HPDE6-E6E7 (cell line): Measurements from ENCODE around the gene CNKSR3.

ENCODE experiments used
- DNase-seq: peaks from one replicate; pipeline ENCODE4 v3.0.0; 2011; ENCODE audit warnings: missing footprints; ENCODE audit errors: extremely low spot score

CNKSR3 gene

GRCh38 chr6:154383273-154383672 lies 127.2 kb downstream of the CNKSR3 start:
- no peak for DNase-seq

GRCh38 chr6:154382740-154383139 lies 127.7 kb downstream of the CNKSR3 start:
- no peak for DNase-seq

DNA sequence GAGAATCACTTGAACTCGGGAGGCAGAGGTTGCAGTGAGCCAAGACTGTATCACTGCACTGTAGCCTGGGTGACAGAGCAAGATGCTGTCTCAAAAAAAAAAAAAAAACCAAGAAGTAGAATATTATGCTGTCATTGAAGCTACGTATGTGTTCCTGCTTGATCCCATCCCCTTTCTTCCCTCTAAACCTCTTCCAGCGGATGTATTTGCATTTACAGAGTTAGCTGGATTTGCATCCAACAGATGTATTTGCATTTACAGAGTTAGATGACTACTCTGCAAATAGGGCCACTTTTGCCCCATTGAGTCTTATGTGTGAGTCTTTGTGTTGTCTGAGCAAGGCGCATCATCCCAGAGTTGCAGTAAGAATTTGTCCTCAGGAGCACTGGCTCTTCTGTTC lies 128.9 kb downstream of the CNKSR3 start:
- no peak for DNase-seq

GRCh38 chr6:154380741-154381140 lies 129.7 kb downstream of the CNKSR3 start:
- no peak for DNase-seq

- DNase-seq = no peak
Observed at GRCh38 chr6:154379585-154379984, 130.9 kb downstream of the CNKSR3 start.

DNA sequence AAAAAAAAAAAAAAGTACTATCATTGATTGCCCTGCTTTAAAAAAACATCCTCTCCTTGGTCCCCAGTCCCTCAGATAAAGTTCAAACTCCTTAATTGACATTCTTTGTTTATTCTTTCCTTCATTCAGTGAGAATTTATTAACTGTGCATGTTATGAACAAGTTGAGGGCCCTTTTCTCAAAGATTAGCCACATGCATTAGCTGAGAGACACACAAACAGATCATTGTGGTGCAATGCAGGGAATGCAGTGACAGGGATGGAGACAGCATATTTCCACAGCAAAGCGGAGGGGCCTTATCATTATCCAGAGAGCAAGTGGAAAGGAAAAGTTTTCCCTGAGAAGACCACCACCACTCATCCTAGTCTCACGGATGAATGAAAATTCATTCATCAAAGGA lies 132.0 kb downstream of the CNKSR3 start:
- no peak for DNase-seq

- no peak for DNase-seq
Observed at GRCh38 chr6:154377726-154378125, 132.8 kb downstream of the CNKSR3 start.

- DNase-seq = no peak
Observed at GRCh38 chr6:154373971-154374370, 136.5 kb downstream of the CNKSR3 start.

DNA sequence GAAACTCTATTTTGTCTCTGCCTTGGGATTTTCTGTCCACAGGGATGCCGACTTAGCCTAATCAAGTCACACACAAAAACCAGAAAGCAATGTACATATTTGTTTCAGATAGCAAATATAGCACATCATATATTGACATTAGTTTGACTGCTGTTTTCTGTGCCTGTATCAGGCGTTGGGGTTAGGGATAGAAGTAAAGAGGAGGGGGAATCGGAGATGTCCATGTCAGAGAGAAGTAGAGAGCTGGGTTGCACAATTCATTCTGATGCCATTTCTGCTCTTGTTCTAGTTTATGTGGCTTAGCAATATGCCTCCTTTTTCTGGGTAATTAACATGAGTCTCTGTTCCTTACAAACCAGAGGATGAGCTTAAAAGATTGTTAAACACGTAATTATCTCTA lies 139.2 kb downstream of the CNKSR3 start:
- DNase-seq = no peak

- DNase-seq = peak; percentile 16
Observed at GRCh38 chr6:154370545-154370944, 139.9 kb downstream of the CNKSR3 start.

- peak; percentile 89 for DNase-seq
Observed at GRCh38 chr6:154367839-154368695, 142.4 kb downstream of the CNKSR3 start.

GRCh38 chr6:154367336-154367735 lies 143.1 kb downstream of the CNKSR3 start:
- no peak for DNase-seq

DNA sequence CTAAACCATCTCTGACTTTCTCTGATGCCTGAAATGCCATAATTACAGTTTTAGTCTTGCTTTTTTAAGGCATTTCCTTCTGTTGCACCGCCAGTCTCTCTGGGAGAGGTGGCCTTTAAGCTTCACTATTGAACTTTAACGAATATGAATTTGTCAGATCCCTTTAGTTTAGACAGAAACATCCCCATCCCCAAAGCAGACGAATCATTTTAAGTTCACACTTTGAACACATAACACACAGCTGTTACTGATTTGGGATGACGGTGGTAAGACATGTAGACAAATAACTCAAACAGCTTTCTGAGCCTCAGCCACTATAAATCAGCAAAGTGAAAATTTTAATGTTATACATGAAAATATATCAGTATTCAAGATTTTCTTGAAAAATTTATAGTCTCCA lies 146.7 kb downstream of the CNKSR3 start:
- DNase-seq = no peak

GRCh38 chr6:154361476-154361875 lies 149.0 kb downstream of the CNKSR3 start:
- DNase-seq = no peak

DNA sequence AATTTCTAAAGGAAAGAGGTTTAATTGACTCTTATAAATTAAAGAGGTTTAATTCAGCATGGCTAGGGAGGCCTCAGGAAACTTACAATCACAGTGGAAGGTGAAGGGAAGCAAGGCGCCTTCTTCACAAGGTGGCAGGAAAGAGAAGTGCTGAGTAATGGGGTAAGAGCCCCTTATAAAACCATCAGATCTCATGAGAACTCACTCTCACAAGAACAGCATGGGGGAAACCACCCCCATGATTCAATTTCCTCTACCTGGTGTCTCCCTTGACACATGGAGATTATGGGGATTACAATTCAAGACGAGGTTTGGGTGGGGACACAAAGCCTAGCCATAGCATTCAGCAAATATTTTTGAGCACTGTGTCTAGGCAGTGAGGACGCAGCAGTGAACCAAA lies 150.0 kb downstream of the CNKSR3 start:
- DNase-seq = no peak

DNA sequence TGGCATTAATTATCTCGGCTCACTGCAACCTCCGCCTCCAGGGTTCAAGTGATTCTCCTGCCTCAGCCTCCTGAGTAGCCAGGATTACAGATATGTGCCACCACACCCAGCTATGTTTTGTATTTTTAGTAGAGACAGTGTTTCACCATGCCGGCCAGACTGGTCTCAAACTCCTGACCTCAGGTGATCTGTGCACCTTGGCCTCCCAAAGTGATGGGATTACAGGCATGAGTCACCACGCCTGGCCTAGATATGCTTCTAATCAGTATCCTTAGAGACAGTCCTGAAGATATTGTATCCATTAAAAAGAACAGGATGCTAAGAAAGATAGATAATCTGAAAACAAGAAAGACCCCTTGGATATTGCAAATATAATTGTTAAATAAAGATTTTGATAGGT lies 150.8 kb downstream of the CNKSR3 start:
- DNase-seq = no peak

- DNase-seq = no peak
Observed at GRCh38 chr6:154359161-154359574, 151.3 kb downstream of the CNKSR3 start.

DNA sequence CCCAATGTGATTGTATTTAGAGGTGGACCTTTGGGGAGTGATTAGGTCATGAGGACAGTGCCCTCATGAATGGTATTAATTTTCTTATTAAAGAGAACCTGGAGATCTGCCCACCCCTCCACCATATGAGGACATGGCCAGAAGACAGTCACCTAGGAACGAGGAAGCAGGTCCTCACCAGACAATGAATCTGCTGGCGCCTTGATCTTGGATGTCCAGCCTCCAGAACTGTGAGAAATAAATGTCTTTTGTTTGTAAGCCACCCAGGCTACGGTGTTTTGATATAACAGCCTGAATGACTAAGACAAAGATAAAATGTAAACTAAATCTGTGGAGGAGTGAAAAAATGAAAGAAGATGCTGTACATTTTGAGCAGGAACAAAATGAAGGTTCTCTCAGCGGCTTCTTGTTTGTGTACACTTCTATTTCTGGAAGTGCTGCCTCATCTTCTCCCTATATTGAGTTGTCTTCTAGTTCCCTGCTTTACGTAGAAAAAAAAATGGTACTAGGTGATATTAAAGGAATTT lies 152.4 kb downstream of the CNKSR3 start:
- DNase-seq = no peak

DNA sequence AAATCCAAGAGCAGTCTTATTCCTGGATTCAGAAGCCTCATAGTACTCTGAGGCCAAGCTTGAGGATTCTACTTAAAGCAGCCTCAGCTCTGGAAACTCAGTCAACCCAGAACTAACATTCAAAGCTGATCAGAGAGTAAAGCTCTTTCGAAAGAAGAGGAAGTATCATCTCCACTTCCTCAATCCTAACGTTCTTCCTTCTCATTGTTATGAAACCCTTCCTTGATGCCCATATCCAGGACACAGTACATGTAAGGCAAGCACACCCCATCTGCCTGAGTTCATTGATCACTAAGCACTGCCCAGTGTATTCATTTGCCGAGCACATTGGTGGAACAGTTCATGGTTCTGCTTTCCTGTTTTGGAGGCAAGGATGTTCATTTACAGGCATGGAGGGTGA lies 153.8 kb downstream of the CNKSR3 start, which contains the start of gene IPCEF1:
Gene IPCEF1, minus strand, starts transcription at position 114 of the 400 bp plus-strand sequence. CDS start 90,856 bp downstream, outside the sequence.
- no peak for DNase-seq

DNA sequence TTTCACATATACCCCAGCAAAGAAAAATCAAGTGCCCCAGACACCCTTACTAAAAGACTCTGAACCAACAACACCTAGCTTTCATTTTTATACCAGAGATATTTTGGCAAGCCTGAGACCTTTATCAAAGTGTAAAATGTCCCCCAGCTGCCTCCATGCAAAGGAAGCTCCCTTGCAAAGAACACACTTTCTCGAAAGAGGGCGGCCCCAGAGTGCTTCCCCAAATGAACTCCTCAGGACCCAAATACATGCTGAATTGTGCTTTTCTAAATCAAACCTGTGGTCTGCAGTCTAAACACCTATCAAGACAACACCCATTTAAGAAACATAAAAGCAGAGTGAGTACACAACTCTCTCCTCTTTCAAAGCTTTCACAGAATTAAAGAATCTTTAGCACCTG lies 154.4 kb downstream of the CNKSR3 start:
- DNase-seq = no peak

DNA sequence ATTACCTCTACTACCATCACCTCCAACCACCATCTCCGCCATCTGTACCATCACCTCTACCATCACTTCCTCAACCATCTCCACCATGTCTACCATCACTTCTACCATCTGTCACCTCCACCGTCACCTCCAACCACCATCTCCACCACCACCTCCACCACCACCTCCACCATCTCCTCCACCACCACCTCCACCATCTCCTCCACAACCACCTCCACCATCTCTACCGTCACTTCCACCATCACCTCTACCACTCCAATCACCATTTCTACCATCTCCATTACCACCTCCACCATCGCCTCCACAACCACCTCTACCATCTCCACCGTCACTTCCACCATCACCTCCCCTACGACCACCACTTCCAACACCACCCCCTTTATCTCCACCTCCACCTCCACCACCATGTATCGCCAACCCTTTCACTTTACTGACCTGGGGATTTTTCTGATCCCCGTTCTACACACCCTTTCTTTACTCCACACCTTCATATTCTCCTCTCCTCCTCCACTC lies 156.2 kb downstream of the CNKSR3 start:
- no peak for DNase-seq

DNA sequence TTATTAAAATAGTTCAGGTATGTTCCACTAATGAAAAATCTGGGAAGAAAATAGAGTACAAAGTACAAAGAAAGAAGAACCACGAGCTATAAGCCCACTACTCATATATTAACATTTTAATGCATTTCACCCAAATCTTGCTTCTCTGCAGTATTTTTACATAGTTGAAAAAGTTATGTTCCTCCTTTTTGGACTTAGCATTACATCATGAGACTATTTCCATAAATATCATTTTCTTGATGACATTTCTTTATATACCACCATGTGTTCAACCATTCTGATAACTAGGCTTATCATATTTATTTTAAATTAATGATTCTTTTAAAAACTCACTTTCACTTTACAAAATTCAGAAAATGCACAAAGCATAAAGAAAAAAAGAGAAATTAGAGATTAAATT lies 156.9 kb downstream of the CNKSR3 start:
- DNase-seq = no peak

GRCh38 chr6:154352898-154353585 lies 157.4 kb downstream of the CNKSR3 start:
- no peak for DNase-seq
